ENCODE results near the gene SHANK1.

DNA sequence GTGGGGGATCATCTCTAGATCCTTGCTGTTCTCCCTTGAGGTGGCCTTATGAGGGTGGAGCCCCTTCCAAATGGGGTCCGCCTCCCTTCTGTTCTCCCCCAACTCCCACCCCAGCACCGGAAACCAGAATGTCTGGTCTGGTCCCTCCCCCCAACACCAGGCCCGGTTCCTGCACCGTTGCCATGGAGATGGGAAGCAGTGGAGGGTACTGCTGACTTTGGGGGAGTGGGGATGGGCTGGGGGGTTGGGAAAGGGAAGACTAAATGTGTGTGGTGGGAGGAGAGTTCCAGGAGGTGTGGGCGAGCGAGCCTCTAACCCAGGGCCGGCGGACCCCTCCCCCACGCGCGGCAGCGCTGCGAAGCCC lies 1.7 kb downstream of the SHANK1 start:
- no peak for TF ChIP-seq POLR2AphosphoS5 (IDR thresholded peaks at IDR 0.05; ENCODE audit: low read depth, low read length)
- no peak for TF ChIP-seq POLR2A (IDR thresholded peaks at IDR 0.05; ENCODE audit: low read depth, low read length)

Data from GM12891 (cell line).